Uterus (tissue), 2 donors: Measurements from ENCODE around the gene HSPBP1.

ENCODE experiments used
- CTCF ChIP-seq, 4 experiments: fragments of 200-600 bp in 2 of 4; fragments of 450-650 bp in 2 of 4; sonication (generic) in 2 of 4; IDR thresholded peaks; one replicate each; pipeline ENCODE4 v1.5.1; 2016 to 2019; ENCODE audit warnings: antibody characterized with exemption in 4 of 4, mild to moderate bottlenecking in 2 of 4, moderate library complexity in 1 of 4
- POLR2A ChIP-seq, 2 donors: fragments of 450-650 bp; IDR thresholded peaks; one replicate each; pipeline ENCODE4 v1.6.1; 2016; ENCODE audit warnings: antibody characterized with exemption in 2 of 2, mild to moderate bottlenecking in 1 of 2, moderate library complexity in 1 of 2

- TF ChIP-seq CTCF (IDR thresholded peaks at IDR 0.05) (no peak), POLR2A (IDR thresholded peaks at IDR 0.05) (no peak)
Measured at GRCh38 chr19:55251341-55252081, 28.4 kb downstream of the HSPBP1 start.
